ENCODE results near the gene SUGCT.

SUGCT gene

DNA sequence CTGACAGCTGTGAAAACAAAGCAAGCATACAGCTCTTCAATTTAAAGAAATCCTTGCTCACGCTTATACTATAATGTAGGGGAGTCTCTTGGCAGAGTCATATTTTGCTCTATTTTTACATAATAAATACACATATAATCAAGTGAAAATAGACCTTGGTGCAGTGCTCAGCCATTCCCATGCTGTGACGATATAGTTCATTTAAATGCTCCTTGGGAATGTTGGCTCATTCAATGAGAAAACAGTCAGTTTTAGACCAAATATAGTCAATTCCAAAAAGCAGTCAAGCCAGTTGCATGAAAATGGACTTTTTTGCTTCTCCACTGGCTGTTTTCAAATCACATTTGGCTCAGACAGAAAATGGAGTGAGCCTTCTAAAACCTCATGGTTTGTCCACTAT is 587.4 kb downstream of the SUGCT start:
- DNase-seq (ENCODE audit: low read depth), result no peak

DNA sequence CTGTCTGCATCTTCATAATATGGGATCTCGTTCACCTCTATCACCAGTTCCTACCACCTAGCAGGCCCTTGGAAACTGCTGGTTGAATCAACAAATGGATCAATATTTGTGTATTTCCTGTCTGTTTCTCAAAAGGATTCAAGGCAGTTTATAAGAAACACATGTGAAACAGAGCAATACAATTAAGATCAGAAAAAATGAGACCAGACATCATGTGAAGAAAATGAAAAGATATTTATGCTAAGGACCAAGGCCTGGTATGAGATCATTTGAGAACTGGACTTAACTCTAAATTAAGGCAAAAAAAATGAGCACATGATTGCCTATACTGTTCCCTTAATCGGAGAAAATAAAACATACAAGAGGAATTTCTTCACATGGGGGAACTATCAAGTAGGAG is 589.0 kb downstream of the SUGCT start:
- DNase-seq (ENCODE audit: low read depth), result no peak

DNA sequence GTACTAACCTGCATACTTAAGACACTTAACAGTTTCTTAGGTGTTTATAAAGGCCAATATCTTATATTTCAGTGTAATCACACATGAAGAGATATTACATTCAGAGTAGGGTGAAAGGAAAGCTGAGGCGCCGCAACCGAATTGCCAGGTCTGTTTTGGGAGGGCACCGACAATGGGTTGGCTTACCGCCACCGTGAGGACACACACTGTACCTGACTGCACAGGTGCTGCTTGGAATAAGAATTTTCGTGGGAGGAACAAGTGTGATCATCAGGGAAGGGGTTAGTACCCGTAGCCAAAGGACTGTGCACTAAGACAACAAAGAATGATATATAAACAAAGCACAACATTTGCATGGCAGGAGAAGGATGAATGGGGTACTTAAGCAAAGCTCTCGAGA is 591.8 kb downstream of the SUGCT start:
- DNase-seq (ENCODE audit: low read depth), result no peak

DNA sequence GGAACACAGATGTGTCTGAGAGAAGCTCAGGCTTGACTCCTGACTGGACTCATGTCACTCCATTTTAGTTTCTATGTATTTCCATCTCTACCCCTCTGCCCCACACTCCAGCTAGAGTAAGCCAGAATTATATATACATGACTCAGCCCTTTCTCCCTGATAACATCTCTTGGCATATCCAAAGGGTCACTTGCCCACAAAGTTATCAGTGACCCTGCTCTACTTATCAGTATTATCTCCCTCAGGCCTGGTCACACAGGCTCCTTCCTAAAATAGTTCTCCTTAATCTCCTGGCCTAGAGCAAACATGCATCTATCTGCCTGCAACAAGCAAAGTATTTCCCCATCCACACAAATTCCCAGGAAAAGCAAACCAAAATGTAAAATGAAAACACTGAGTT is 598.3 kb downstream of the SUGCT start:
- no peak for DNase-seq (ENCODE audit: low read depth)

DNA sequence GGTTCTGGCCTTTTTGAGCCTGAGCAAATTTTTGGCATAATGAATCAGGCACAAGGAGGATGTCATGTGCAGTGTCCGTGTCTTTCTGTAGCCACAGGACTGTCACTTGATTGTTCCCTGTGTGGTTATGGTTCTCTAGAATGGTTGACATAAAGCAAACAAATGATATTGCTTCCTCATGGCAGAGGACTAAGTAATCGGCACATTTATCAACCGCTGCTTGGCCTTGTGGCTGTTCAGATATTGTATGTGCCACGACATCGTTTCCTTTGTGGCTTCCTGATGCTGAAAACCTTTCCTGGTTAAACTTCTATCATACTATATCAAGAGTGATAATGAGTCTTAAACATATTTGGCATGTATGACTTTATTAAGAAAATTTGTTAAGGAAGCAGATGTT is 598.8 kb downstream of the SUGCT start:
- no peak for DNase-seq (ENCODE audit: low read depth)

DNA sequence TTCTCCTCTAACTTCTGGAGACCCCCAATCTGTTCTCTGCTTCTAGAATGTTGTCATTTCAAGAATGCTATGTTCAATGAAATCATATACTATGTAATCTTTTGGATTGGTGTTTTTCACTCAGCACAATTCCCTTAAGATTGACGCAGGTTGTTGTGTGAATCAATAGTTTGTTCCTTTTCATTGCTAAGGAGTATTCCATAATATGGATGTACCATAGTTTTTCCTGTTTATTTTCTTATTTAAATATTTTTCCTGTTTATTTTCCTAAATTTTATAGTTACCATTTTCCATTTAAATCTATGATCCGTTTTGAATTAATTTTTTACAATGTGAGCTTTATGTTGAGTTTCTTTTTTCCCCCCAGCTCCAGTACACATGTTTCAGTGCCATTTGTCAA is 604.5 kb downstream of the SUGCT start:
- no peak for DNase-seq (ENCODE audit: low read depth)

DNA sequence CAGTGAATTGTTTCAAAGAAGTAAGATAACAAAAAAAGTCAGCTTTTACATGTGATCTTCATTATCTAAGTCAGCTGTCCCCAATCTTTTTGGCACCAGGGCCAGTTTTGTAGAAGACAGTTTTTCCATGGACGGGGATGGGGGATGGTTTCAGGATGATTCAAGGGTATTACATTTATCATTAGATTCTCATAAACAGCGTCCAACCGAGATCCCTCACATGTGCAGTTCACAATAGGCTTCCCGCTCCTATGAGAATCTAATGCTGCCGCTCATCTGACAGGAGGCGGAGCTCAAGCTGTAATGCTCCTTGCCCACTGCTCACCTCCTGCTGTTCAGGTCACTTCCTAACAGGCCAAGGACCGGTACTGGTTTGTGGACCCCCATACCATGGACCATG is 607.5 kb downstream of the SUGCT start:
- DNase-seq (ENCODE audit: low read depth), result no peak

DNA sequence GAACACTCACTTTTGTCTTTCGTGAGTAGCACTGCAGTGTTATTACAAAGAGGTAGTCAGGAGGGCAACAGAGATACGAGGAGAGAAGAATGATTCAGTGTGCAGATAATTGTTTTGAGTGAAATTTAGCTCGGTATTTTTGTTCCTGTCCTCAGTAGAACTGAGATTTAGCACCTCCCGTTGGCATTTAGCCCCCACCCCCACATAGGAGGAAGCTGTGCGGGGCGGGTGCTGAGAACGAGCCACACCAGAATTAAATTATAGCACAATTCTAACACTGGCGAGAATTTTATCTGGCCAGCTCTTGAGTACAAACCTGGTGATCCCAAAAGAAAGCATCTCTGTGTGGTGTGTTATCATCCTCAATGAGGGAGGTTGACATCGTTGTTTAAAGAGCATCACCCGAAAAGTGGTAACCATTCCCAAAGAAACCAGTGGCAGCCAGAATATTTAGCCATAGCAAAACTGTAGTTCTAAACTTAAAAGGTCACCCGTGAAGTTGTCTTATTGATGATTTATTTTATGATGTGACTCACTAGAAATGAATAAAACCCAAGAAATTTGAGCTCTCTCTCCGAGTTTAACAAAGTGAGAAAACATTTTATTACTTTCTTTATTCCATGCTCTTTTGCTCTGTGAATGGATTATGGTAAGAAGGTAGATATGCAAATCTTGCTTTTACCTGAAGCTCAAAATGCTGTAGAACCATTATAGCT is 612.2 kb downstream of the SUGCT start:
- DNase-seq (ENCODE audit: low read depth), result no peak

DNA sequence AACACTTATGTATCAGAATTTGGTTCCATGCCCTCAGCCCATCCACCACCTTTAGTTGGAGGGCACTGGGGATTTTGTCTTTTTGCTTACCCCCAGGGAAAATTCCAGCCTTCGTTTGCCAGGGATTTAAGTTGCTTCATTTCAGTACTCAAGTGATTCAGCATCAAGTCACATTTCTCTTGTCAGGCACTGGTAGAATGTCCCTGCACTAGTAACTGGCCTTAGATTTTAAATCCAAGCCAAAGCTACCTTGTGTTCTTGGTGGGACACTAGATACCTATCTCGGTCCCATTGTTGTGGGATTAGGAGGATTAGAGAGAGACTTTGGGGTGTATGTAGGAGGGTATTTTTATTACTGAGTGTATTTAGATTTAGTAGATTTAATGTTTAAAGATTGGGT is 613.1 kb downstream of the SUGCT start:
- no peak for DNase-seq (ENCODE audit: low read depth)

DNA sequence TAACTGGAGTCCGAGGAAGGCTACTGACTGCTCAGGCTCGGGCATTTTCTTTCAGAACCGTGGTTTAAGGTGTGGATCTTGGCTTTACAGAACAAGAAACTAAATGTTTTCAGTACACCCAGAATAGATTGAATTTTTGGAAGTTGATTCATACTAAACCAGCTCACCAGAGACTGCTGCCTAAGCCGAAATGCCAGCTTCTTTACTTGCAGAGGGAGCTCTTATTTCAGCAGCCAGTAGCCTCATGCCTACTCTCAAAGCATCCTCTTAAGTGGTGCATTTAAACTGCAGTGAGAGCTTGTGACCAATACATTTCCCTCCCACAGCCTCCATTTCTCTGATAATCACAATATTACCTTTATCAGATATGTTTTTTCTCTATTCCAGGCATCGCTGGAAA is 615.1 kb downstream of the SUGCT start:
- peak; percentile 42 for DNase-seq (ENCODE audit: low read depth)

DNA sequence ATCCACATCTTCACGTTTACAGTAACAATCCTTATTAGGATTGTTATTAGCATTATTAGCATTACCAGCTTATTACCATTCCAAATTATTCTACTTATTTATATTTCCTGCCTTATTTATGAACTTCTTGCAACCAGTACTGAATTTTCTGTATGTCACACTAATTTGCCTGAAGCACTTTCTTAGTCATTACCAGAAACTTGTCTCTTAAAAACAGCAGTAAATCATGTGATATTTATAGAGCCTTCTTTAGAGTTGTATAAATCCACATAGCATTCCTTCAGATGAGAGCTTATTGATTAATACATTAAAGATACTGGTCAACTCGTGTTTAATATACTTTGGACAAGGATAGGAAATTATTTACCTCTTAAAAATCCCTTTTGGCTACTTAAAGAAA is 618.6 kb downstream of the SUGCT start:
- DNase-seq (ENCODE audit: low read depth), result no peak

DNA sequence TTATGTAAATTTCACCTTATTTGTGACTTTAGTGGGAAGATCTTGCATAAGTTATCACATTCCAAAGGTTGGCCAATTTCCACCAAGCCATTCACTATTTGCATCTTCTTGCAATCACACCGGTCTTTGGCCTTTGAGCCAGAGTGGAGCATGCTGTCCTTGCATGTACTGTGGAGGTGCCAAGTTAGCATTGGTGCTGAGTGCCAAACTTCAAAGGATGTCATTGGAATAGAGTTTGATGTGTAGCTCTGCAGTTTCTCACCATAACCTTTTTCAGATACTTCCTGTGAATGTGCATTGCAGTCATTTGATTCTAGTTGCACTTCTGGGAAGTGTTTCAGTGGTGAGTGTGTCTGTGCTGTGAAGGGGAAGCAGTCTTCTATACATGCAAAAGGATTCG is 620.6 kb downstream of the SUGCT start:
- peak; percentile 3 for DNase-seq (ENCODE audit: low read depth)

DNA sequence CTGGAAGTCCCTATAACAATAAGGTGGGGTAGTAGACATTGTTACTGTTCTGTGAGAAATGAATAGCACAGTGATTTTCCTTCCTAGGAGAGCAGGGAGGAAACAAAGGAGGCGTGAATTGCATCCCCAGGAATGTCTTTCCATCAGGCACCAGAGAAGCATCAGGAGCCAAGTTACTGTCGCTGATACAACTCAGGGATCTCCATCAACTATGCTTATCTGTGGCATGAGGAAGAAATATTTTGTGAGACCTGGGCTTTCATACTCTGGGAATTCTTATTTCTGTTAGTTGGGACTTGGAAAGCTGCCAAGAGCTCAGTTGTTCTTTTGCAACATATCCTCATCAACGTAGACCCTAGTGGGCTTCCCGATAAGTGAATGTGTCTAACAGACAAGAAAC is 622.3 kb downstream of the SUGCT start:
- no peak for DNase-seq (ENCODE audit: low read depth)

DNA sequence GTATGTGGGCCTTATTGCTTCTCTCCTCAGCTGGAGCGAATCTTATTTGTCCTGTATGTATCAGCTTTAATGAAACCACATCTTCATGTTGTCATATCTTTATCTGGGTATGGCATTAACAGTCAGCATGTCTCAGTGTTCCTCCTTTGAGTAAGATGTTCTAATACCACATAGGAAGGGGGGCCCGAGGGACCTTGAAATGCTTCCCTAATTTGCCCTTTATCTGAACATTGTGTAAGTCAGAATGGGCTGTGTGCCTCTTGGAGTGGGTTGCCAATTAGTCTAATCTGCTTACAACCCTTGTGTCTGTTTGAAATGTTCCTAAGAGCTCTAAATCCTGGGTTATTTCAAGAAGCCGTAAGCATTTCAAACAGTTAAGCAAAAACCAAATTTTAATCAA is 623.8 kb downstream of the SUGCT start:
- no peak for DNase-seq (ENCODE audit: low read depth)

DNA sequence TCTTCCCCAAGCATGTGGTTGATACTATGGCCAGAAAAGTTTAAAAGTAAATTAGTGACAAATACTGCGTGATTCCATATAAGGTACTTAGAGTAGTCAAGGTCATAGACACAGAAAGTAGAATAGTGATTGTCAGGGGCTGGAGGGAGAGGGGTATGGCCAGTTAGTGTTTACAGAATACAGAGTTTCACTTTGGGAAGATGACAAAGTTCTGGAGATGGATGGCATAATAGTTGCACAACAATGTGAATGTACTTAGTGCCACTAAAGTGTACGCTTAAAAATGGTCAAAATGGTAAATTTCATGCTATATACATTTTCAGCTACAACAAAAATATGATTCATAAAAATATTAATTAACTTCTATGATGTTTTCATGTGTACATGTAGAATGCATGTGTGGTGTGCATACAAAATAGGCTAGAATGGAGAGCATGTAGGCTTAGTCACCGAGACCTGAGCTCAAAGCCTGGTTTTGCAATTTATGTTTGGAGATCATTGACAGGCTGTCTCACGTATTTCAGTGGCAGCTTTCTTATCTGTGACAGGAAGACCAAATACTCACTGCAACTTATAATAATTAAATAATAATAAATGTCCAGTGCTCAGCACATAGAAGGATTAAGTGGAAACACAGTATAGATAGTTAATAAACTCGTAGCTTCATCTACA is 625.6 kb downstream of the SUGCT start:
- peak; percentile 15 for DNase-seq (ENCODE audit: low read depth)

DNA sequence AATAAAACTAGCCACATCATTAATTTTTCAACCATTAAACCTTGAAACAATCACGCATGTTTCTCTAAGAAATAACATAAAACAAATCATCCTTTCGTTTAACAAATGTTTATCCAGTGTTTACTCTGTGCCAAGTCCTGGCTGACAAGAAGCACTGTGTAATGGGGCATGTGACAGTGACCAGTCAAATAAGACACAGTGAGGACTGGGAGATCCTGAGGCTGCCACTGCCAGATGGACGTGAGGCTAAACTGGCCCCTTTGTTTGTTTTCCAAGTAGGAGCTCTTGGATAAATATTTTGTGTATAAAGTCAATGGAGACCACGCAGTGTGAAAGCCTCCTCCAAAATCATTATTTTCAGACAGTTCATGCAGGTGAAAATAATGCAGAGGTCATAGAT is 626.2 kb downstream of the SUGCT start:
- no peak for DNase-seq (ENCODE audit: low read depth)

DNA sequence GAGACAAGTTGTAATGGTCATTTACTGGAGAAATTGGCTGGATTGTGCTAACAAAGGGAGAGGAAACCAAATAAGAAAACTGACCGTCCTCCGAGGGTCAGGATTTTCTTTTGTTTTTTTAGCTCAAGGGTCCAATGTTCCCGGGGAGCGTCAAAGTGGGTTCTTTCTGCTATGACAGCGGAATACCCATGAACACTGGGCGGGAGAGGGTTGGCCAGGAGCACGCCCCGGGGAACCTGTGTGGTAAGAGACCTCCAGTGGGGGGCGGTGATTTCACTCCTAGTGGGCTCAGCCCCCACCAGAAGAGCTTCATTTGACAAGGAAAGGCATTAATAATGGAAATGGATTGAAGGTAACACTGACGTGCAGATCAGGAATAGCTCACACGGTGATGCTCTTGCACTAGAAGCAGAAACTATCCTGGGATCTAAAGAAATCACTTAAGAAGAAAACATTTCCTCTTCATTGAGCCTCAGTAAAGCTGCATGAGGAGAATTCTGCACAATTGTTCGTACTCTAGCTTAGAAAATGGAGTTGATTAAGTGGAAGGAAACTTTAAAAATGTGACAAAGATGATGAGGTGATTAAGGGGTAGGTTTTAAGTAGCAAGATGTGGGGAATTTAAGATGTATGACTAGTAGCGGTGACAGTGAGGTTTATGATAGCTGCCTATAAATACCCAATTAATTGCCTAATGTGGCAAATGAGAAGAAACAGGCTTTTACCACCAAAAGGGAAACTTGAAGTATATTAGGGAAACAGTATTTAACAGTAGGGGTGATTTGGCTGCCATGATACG is 627.2 kb downstream of the SUGCT start:
- DNase-seq (ENCODE audit: low read depth), result peak; percentile 23

DNA sequence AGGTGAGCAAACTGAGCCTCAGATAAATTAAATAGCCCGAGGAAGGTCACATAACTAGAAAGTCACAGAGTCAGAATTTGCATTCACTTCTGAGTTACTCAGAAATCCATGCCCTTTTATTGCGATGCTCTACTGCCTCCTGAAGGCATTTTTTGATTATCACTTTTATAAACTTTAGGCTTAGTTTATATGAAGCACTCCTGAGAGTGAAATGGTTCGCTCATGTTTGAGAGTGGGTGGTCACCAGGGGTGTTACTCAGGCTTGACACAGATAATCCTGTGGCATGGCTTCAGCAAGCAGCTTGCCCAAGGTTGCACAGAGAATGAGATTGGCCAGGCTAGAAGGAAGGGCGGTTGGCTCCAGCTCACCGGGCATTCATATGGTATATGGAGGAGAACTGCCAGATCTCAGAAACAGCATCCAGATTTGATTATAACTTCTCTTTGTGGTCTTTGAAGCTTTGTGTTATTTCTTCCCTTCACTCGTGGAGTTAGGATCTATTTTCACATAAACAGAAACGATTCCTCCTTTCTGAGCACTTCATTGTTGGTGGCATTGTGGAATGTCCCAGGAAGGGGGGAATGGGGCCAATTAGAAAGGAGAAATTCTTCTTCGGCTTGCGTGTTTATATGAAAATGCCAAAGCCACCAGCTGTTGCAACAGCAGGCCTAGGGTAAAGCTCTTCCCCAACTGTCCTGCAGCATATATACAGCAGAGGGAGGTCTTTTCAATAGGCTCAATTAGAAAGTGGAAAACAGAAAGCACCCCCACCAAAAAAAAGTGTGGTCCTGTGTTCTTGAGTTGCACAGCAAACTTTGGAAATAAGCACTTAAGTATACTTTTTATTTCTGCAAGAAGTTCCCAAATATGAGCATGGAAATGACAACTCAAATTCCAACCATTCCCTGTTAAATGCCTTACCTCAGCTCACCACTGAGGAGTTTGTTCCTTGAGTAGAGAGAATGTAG is 628.8 kb downstream of the SUGCT start:
- peak; percentile 56 for DNase-seq (ENCODE audit: low read depth)

DNA sequence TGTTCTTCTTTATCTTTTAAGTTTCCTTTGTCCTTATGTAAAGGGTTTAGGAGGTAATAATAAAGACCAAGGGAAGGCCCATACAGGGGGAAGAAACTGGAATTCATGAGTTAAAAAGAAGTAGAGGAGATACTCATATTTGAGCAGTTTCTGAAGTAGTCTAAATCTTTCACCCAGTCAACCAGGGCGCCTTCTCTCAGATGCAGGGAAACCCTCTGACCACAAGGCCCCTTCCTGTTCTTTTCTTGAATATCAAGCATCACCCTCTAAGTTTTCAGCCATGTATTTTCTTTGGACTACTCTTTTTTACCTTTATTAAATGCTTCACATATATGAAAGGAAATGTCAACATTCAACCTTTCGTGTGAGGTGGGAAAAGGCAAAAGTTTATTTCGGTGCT is 630.8 kb downstream of the SUGCT start:
- DNase-seq (ENCODE audit: low read depth), result no peak

DNA sequence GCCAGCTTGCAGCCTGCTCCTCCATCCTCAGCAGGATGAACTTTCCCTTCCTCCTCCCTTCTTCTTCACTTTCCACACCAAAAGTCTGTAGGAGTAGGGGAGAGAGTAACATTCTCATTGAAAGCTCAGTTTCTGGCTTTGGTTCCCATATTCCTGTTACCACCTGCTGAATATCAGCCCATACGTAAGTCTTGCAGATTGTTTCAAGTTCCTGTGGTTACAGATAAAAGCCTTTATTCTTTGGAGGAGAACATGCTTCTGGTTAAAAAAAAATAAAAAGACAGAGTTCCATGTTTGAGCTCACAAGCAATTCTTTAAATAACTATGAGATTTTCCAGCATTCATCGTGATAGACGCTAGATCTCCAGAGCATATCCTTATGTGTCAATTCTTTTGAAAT is 637.3 kb downstream of the SUGCT start:
- peak; percentile 1 for DNase-seq (ENCODE audit: low read depth)

DNA sequence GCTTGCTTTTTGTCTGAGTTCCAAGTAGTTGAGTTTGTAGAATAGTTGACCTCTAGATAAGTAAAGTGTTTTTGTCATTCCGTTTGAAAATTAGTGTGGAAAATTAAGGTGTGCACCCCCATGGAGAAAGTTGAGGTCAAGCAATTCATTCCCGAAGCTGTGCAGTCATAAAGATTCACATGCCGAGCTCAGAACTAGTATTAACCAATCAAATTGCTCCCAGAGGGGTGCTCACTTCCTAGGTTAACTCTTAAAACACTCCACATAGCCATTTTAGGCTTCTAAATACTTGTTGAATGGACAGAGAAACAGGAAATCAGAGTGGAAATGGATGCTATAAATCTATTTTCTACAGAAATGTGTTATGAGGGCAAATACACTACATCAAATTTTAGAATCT is 638.9 kb downstream of the SUGCT start:
- DNase-seq (ENCODE audit: low read depth), result no peak

DNA sequence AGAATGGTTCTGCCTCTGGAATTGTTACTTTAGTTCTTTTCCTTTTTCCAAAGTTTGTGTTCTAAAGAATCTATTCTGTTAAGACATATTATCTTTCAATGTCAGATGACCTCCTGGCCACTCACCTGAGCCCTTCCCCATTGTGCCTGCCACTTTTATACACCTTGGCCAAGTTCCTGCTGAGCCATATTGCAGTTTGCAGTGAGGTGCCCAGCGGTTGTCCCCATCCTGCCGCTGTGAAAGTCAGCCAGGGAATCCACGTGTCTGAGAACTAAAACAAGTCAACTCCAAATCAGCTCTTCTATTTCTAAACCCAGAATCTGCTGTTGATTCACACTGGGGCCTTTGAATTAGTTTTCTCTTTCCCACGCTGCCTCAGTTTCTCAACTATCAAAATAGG is 641.1 kb downstream of the SUGCT start:
- DNase-seq (ENCODE audit: low read depth), result no peak

Data from iris pigment epithelial cell (primary cell).